GM19193 (cell line): ENCODE results near the gene HSF2.

ENCODE experiments used
- POLR2A ChIP-seq: IDR thresholded peaks from 4 replicates; pipeline ENCODE4 v1.6.1; 2011; ENCODE audit not compliant: insufficient read depth, insufficient read length; ENCODE audit errors: extremely low read depth

The HSF2 gene

GRCh38 chr6:122388945-122389344 lies 10.5 kb upstream of the HSF2 start:
- no peak for TF ChIP-seq POLR2A

GRCh38 chr6:122389704-122390372 lies 9.6 kb upstream of the HSF2 start:
- no peak for TF ChIP-seq POLR2A

DNA sequence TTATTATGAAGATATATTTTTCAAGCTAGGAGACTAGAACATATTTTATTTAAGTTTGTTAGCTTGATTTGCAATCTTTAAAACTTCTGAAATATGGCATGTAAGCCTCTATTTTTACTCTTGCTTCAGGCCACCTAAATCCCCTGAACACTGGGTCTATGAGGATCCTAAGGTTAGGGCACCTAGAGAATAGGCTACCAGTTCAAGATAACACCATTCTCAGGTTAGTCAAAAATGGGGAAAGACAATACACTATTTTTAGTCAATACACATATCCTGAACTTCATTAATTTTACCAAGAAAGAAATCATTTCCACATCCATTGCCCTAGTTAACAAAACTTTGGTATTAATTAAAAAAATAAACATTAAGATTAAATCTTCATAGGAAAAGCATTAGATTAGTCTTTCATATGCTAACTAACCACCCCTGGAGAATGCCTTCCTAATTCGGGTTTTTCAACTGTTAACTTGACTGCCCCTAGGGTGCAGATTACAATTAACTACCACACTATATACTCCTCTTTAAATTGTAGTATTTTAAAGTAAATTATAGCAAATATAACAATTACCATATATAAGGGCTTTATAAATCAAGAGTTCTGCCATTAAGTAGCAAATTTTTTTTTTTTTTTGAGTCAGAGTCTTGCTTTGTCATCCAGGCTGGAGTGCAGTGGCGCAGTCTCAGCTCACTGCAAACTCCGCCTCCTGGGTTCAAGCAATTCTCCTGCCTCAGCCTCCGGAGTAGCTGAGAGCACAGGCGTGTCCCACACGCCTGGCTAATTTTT lies 6.7 kb upstream of the HSF2 start:
- no peak for TF ChIP-seq POLR2A

GRCh38 chr6:122393351-122393896 lies 6.0 kb upstream of the HSF2 start:
- TF ChIP-seq POLR2A: no peak

DNA sequence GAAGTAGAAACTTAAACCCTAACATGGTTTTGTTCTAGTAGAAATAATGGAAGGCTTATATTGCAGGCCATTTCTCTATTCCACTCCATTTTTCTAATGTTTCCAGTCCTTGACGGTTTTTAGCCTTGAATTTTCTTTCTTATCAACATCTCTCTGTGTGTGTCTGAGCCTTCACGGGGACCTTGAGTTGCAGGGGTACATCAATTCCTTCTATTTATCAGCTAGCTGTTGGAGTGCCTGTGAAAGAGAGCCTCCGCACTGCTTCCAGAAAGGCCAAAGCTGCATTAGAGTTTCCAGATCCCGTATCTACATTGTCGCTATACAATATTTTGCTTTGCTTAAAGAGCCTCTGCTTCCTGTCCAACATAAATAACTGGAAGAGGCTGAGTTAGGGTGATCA lies 5.4 kb upstream of the HSF2 start:
- TF ChIP-seq POLR2A: no peak

GRCh38 chr6:122399055-122399347 lies 451 bp upstream of the HSF2 start:
- TF ChIP-seq POLR2A: no peak

- no peak for TF ChIP-seq POLR2A
Observed at GRCh38 chr6:122400121-122400450, 634 bp downstream of the HSF2 start.

- TF ChIP-seq POLR2A: no peak
Observed at GRCh38 chr6:122400462-122401089, 1.1 kb downstream of the HSF2 start.

DNA sequence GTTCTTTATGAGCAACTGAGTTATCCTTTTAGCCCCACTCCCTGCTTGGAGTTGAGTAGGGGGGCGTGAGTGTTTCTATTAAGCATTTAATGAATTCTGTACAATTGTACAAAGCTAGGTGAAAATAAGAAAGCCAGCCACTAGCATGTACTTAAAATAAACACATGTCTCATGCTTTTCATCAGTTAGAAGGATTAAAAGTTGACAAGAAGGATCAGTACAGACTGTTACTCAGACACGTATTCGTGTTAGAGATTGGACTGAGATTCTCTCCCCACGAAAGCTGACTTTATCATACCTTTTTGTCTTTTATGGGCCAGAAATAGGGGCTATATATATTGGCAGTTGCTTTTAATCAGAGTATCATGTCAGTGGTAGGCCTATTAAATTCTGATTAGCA lies 1.7 kb downstream of the HSF2 start:
- no peak for TF ChIP-seq POLR2A

GRCh38 chr6:122404444-122404843 lies 5.0 kb downstream of the HSF2 start:
- TF ChIP-seq POLR2A: no peak

- no peak for TF ChIP-seq POLR2A
Observed at GRCh38 chr6:122405417-122405816, 6.0 kb downstream of the HSF2 start.

- no peak for TF ChIP-seq POLR2A
Observed at GRCh38 chr6:122406187-122406586, 6.7 kb downstream of the HSF2 start.

- TF ChIP-seq POLR2A: no peak
Observed at GRCh38 chr6:122407712-122408111, 8.3 kb downstream of the HSF2 start.

GRCh38 chr6:122408240-122408639 lies 8.8 kb downstream of the HSF2 start:
- TF ChIP-seq POLR2A: no peak

GRCh38 chr6:122408702-122409458 lies 9.4 kb downstream of the HSF2 start:
- TF ChIP-seq POLR2A: no peak

GRCh38 chr6:122412001-122412400 lies 12.5 kb downstream of the HSF2 start:
- TF ChIP-seq POLR2A: no peak

- no peak for TF ChIP-seq POLR2A
Observed at GRCh38 chr6:122416825-122417224, 17.4 kb downstream of the HSF2 start.
